Measurements from ENCODE around the gene SSBP1.
"Not testable (repeated sequence)": the region's sequence is repeated elsewhere in the genome, so short reads cannot be mapped to it uniquely, and the experiment has no call there.

Gene SSBP1

GRCh38 chr7:141770083-141770583, 32.0 kb downstream of the SSBP1 start:
- not testable (repeated sequence) for DNase-seq (ENCODE audit: low read depth in 2 of 2)

GRCh38 chr7:141776374-141776773, 38.2 kb downstream of the SSBP1 start, which contains the start of gene TAS2R4:
Gene TAS2R4 (plus strand): TSS chr7:141776674. CDS start chr7:141778489, 1,815 bp downstream.
- no peak for DNase-seq (ENCODE audit: low read depth in 2 of 2)

DNA sequence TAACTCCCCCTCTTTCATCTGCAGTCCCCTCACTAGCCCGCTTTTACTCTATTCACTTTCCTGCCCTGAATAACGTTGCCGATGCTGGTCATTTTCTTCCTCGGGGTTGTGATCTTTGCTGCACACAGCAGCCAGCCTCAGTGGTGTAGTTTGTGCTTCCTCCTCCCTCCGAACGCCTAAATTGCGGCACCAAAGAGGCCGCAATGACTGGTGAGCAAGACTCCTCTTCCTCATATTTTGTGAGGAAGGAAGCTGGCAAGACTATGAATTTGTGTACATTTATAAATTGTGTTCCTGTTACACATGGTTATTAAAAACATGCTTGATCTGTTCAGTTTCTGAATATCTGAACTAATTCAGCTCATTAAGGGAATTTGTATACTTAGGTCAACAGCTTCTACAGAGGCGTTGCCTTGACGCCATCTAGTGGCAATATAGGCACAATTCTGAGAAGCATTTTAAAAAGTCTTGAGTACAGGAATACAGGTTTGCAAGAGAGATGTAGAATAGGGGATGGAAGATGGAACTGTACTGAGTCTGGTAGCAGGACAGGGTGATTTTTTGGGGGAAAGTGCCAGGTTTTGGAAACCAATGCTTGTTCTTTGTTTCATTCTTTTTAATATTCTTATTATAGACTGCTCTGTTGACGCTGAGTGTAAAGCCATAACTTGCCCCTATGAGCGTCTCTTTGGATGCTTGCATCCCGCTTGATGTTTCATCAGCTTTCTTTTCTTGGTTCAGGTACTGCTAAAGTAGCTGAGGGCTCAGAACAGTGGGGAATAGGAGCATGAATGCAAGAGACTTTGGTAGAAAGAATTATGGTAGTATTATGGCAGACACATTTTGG, 47.8 kb downstream of the SSBP1 start:
- DNase-seq (ENCODE audit: low read depth in 2 of 2) = no peak

DNA sequence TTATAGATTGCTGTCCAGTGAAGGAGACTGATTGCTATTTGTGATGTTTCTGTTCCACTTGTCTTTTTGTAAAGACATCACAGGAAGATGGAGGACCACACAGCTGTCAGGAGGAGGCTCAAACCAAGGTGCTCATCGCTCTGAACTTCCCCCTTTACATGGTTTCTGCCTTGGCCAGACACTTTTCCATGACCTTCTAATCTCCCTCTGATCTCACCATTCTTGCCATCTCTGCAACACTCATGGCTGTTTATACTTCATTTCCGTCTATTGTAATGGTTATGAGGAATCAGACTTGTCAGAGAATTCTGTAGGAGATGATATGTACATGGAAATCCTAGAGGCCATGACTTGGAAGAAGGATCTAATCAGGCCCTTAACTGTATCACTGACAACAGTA, 50.1 kb downstream of the SSBP1 start:
- DNase-seq (ENCODE audit: low read depth in 2 of 2) = no peak

- DNase-seq (ENCODE audit: low read depth in 2 of 2) = no peak
Observed at GRCh38 chr7:141789917-141790316, 51.8 kb downstream of the SSBP1 start, which contains the start of gene TAS2R5. Gene TAS2R5 (plus strand): TSS chr7:141790217. CDS start chr7:141790362, 145 bp downstream.

DNA sequence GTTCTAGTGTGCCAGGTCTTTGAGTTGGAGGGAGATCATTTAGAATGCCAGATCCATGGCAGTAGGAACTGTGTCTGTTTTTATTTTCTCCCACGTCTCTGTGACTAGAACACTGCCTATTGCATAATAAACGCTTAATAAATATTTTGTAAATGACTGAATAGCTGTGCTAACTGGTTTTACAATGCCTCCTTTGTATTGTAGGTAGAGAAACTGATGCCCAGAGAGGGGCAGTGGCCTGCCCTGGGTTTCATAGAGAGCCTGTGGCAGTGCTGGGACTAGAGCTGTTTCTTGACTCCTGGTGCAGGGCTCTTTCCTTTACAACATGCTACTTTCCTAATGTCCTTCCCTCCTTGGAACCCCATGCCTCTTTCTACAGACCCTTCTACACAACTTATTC, 54.4 kb downstream of the SSBP1 start:
- DNase-seq (ENCODE audit: low read depth in 2 of 2) = no peak
